ENCODE data around the gene NLRP6. TPM values are rescaled to one million over a fixed set of nuclear protein-coding genes. Genes with fewer than 3 reads are reported as not detected.
A peak's percentile ranks its signal among the peaks of the same experiment; 100 is the strongest.
"Not testable (repeated sequence)": the region's sequence is repeated elsewhere in the genome, so short reads cannot be mapped to it uniquely, and the experiment has no call there.

NLRP6 gene
- total RNA-seq, 1 donor from 2014 or later, result not detected

DNA sequence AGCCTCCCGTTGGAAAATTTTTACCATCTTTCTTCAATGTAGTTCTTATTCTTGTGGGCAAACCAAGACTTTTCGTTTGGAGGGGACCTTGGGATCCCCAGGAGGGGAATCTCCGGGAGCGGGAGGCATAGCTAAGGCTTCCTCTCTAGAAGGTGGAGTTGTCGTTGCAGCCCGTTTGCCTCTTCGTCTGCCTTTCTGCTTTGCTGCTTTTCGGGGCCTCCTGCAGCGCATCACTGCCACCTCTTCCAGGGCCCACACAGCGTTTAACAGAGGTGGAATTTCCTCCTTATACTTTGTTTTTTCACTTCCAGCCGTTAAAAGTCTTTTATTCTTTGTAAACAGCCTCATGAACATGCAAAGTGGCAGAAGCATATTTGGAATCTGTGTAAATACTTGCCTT is 45.9 kb downstream of the NLRP6 start:
- no peak for DNase-seq (ENCODE audit: extremely low spot score, unreplicated experiment)

DNA sequence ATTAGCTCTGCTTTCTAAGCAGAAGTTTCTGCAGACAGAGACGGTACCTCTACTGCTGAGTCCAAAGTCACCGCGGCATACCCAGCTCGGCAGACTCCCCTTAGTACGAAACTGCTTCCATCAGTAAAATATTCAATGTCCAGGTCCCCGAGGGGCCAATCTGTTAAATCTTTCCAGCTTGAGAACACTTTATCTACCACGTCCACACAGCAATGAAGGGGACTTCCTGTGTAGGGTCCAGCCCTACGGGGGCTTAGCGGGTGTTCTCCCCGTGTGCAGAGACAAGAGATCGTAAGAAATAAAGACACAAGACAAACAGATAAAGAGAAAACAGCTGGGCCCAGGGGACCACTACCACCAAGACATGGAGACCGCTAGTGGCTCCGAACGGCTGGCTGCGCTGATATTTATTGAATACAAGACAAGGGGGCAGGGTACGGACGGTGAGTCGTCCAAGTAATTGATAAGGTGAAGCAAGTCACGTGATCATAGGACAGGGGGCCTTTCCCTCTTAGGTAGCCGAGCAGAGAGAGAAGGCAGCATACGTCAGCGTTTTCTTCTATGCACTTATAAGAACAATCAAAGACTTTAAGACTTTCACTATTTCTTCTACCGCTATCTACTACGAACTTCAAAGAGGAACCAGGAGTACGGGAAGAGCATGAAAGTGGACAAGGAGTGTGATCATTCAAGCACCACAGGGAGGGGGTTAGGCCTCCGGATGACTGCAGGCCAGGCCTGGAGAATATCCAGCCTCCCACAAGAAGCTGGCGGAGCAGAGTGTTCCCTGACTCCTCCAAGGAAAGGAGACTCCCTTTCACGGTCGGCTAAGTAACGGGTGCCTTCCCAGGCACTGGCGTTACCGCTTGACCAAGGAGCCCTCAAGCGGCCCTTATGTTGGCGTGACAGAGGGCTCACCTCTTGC is 46.6 kb downstream of the NLRP6 start:
- H3K27ac Mint-ChIP-seq (ENCODE audit: unreplicated experiment), result peak overlapping the region; percentile 44

More for the DNA sequence above, 45.9 kb downstream of the NLRP6 start:
- H3K27ac Mint-ChIP-seq (ENCODE audit: unreplicated experiment), result peak overlapping the region; percentile 44
- no peak overlapping the region for H3K4me3 Mint-ChIP-seq (ENCODE audit: unreplicated experiment)
- peaks cover 37% of the 10 kb centered on the region for H3K4me1 Mint-ChIP-seq (ENCODE audit: unreplicated experiment)
- peaks cover 6% of the 10 kb centered on the region for H3K36me3 Mint-ChIP-seq (ENCODE audit: unreplicated experiment)
- no peaks in the 10 kb centered on the region for H3K27me3 Mint-ChIP-seq (ENCODE audit: unreplicated experiment)
- TF ChIP-seq, protein P1, sequence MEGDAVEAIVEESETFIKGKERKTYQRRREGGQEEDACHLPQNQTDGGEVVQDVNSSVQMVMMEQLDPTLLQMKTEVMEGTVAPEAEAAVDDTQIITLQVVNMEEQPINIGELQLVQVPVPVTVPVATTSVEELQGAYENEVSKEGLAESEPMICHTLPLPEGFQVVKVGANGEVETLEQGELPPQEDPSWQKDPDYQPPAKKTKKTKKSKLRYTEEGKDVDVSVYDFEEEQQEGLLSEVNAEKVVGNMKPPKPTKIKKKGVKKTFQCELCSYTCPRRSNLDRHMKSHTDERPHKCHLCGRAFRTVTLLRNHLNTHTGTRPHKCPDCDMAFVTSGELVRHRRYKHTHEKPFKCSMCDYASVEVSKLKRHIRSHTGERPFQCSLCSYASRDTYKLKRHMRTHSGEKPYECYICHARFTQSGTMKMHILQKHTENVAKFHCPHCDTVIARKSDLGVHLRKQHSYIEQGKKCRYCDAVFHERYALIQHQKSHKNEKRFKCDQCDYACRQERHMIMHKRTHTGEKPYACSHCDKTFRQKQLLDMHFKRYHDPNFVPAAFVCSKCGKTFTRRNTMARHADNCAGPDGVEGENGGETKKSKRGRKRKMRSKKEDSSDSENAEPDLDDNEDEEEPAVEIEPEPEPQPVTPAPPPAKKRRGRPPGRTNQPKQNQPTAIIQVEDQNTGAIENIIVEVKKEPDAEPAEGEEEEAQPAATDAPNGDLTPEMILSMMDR (IDR thresholded peaks at IDR 0.05), result no peak
- no peaks in the 10 kb centered on the region for H3K9me3 Mint-ChIP-seq (ENCODE audit: unreplicated experiment)

DNA sequence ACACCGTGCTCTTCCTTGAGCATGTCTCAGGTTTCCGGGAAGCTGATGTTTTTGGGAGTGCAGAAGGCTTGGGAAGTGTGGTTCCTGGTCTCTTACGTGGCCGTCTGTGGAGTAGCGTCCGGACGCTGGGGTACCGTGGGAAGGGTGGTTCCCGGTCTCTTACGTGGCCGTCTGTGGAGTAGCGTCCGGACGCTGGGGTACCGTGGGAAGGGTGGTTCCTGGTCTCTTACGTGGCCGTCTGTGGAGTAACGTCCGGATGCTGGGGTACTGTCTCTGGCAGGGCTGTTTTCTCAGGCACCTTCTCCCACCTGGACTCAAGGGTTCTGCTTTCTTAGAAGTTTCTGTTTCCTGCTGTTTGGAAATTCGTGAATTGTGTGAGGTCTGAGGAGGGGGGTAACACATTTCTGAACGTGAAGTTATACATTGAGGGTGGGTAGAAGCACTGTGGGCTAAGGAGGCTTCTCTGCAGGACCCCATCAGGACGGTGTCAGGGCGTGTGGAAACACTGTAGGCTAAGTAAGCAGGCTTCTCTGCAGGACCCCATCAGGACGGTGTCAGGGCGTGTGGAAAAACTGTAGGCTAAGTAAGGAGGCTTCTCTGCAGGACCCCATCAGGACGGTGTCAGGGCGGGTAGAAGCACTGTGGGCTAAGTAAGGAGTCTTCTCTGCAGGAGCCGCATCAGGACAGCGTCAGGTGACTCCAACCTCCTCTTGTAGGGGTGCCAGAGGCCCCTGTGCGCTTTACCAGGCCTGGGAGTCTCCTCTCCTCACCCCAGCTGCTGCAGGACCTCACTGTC is 47.8 kb downstream of the NLRP6 start:
- no peaks in the 10 kb centered on the region for H3K36me3 Mint-ChIP-seq (ENCODE audit: unreplicated experiment)
- TF ChIP-seq, protein P1 (IDR thresholded peaks at IDR 0.05), result no peak
- no peaks in the 10 kb centered on the region for H3K9me3 Mint-ChIP-seq (ENCODE audit: unreplicated experiment)
- DNase-seq (ENCODE audit: extremely low spot score, unreplicated experiment), result no peak
- no peaks in the 10 kb centered on the region for H3K27me3 Mint-ChIP-seq (ENCODE audit: unreplicated experiment)
- H3K4me3 Mint-ChIP-seq (ENCODE audit: unreplicated experiment), result no peak overlapping the region
- peak overlapping the region; percentile 86 for H3K27ac Mint-ChIP-seq (ENCODE audit: unreplicated experiment)
- H3K4me1 Mint-ChIP-seq (ENCODE audit: unreplicated experiment), result peaks cover 48% of the 10 kb centered on the region

More for the DNA sequence above, 46.6 kb downstream of the NLRP6 start:
- not testable (repeated sequence) for H3K36me3 Mint-ChIP-seq (ENCODE audit: unreplicated experiment); H3K4me3 Mint-ChIP-seq (ENCODE audit: unreplicated experiment); H3K9me3 Mint-ChIP-seq (ENCODE audit: unreplicated experiment); H3K27me3 Mint-ChIP-seq (ENCODE audit: unreplicated experiment); DNase-seq (ENCODE audit: extremely low spot score, unreplicated experiment)
- peaks cover 43% of the 10 kb centered on the region for H3K4me1 Mint-ChIP-seq (ENCODE audit: unreplicated experiment)

DNA sequence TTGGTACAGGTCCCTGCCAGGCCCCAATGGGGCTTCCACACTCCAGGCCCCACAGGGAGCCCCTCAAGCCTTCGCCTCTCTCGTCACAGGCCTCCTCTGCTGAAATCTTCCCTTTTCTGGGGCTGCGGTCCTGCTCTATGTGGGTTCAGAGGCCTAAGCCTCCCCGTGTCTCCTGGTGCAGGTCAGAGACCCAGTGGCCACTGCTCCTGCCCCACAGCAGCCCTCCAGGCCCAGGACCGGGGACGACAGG is 48.3 kb downstream of the NLRP6 start:
- peaks cover 51% of the 10 kb centered on the region for H3K4me1 Mint-ChIP-seq (ENCODE audit: unreplicated experiment)
- TF ChIP-seq, protein P1 (IDR thresholded peaks at IDR 0.05), result no peak
- no peak for DNase-seq (ENCODE audit: extremely low spot score, unreplicated experiment)
- H3K36me3 Mint-ChIP-seq (ENCODE audit: unreplicated experiment), result no peaks in the 10 kb centered on the region
- H3K27me3 Mint-ChIP-seq (ENCODE audit: unreplicated experiment), result no peaks in the 10 kb centered on the region
- H3K27ac Mint-ChIP-seq (ENCODE audit: unreplicated experiment), result peak overlapping the region; percentile 86
- no peaks in the 10 kb centered on the region for H3K9me3 Mint-ChIP-seq (ENCODE audit: unreplicated experiment)
- no peak overlapping the region for H3K4me3 Mint-ChIP-seq (ENCODE audit: unreplicated experiment)

DNA sequence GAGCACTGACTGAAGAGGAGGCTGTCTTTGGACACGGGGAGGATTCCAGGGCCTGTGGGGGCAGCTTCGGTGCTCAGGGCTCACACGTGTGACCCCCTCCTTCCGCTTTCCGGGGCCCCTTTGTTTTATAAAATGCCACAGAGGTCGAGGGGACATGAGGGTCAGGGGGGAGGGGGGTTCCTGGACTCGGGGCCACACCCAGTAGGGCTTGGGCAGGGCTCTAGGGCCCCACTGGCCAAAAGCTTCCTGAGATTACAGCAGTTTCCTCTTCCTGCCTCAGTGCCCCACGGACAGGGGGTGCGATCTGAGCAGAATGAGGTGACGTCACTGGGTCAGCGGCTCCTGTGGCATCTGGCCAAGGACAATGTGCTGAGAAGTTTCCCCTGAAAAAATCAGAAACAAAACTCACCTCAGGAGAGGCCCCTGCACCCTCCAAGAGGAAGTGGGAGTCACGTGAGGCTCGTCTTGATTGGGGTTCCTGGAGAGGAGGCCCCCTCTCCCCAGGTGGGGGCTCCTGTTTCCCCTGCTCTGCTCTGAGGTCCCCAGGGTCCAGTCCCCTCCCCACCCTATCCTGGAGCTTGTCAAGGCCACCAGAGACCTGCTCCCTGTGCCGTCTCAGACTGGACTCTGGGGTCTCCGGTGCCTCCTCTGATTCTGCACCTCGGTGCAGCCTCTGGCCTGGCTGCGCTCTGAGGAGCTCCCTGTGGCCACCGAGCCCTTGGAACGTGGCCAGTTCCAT is 48.8 kb downstream of the NLRP6 start:
- peak overlapping the region; percentile 38 for H3K4me3 Mint-ChIP-seq (ENCODE audit: unreplicated experiment)
- peaks cover 51% of the 10 kb centered on the region for H3K4me1 Mint-ChIP-seq (ENCODE audit: unreplicated experiment)
- TF ChIP-seq, protein P1 (IDR thresholded peaks at IDR 0.05), result no peak
- H3K9me3 Mint-ChIP-seq (ENCODE audit: unreplicated experiment), result no peaks in the 10 kb centered on the region
- no peak for DNase-seq (ENCODE audit: extremely low spot score, unreplicated experiment)
- H3K27me3 Mint-ChIP-seq (ENCODE audit: unreplicated experiment), result no peaks in the 10 kb centered on the region
- H3K36me3 Mint-ChIP-seq (ENCODE audit: unreplicated experiment), result no peaks in the 10 kb centered on the region
- H3K27ac Mint-ChIP-seq (ENCODE audit: unreplicated experiment), result peak overlapping the region; percentile 86
